HepG2 (cell line): ENCODE measurements around the gene NT5C2. TPM values are rescaled to one million over a fixed set of nuclear protein-coding genes. Genes with fewer than 3 reads are reported as not detected.

Source experiments
- AGO2 ChIP-seq: fragments of 200-400 bp; formaldehyde crosslinking; optimal IDR thresholded peaks from 2 replicates; pipeline ENCODE3; 2017; ENCODE audit warnings: mild to moderate bottlenecking, low read depth, low read length, moderate library complexity
- BRCA1 ChIP-seq: sonication (generic); formaldehyde crosslinking; IDR thresholded peaks from 2 replicates; pipeline ENCODE4 v1.4.0; 2020; ENCODE audit warnings: missing genetic modification reagents
- HOXD1 ChIP-seq: sonication (generic); formaldehyde crosslinking; IDR thresholded peaks from 2 replicates; pipeline ENCODE4 v1.5.0; 2020; ENCODE audit warnings: missing genetic modification reagents
- JUND ChIP-seq: sonication (generic); formaldehyde crosslinking; IDR thresholded peaks from 2 replicates; pipeline ENCODE4 v1.8.0; 2022; ENCODE audit warnings: mild to moderate bottlenecking, missing genetic modification reagents
- LBX2 ChIP-seq: sonication (generic); formaldehyde crosslinking; IDR thresholded peaks from 2 replicates; pipeline ENCODE4 v1.5.0; 2020; ENCODE audit warnings: missing genetic modification reagents, mild to moderate bottlenecking, borderline replicate concordance
- NCOA1 ChIP-seq: sonication (generic); formaldehyde crosslinking; IDR thresholded peaks from 2 replicates; pipeline ENCODE4 v1.9.0; 2021; ENCODE audit warnings: missing genetic modification reagents
- NFIB ChIP-seq: sonication (generic); formaldehyde crosslinking; IDR thresholded peaks from 2 replicates; pipeline ENCODE4 v1.9.0; 2021; ENCODE audit warnings: missing genetic modification reagents, mild to moderate bottlenecking, borderline replicate concordance
- NRL ChIP-seq: sonication (generic); formaldehyde crosslinking; IDR thresholded peaks from 2 replicates; pipeline ENCODE4 v1.5.0; 2020; ENCODE audit warnings: missing genetic modification reagents, mild to moderate bottlenecking, moderate library complexity, borderline replicate concordance
- PRDM10 ChIP-seq: sonication (generic); formaldehyde crosslinking; IDR thresholded peaks from 2 replicates; pipeline ENCODE4 v1.4.0; 2020; ENCODE audit warnings: low read depth, missing genetic modification reagents
- PRMT3 ChIP-seq: sonication (generic); formaldehyde crosslinking; IDR thresholded peaks from 2 replicates; pipeline ENCODE4 v1.8.1; 2022; ENCODE audit warnings: low read depth, mild to moderate bottlenecking, moderate library complexity, missing genetic modification reagents, borderline replicate concordance
- RBM39 ChIP-seq: fragments of 200-400 bp; formaldehyde crosslinking; IDR thresholded peaks from one replicate; pipeline ENCODE4 v1.6.1; 2018; ENCODE audit warnings: antibody characterized with exemption, mild to moderate bottlenecking, low read depth, low read length; ENCODE audit not compliant: poor library complexity, severe bottlenecking
- SNRNP70 ChIP-seq: fragments of 200-400 bp; formaldehyde crosslinking; IDR thresholded peaks from 2 replicates; pipeline ENCODE4 v1.6.1; 2017; ENCODE audit warnings: mild to moderate bottlenecking, low read depth, low read length, moderate library complexity
- TAF1 ChIP-seq: sonication (generic); formaldehyde crosslinking; IDR thresholded peaks from 2 replicates; pipeline ENCODE4 v1.4.0; 2020; ENCODE audit warnings: missing genetic modification reagents
- TBP ChIP-seq: sonication (generic); formaldehyde crosslinking; IDR thresholded peaks from 2 replicates; pipeline ENCODE4 v1.5.0; 2020; ENCODE audit warnings: missing genetic modification reagents
- ZHX2 ChIP-seq, 2 experiments: sonication (generic) in 1 of 2; formaldehyde crosslinking in 1 of 2; IDR thresholded peaks; 2 replicates each; pipeline versions ENCODE4 v1.6.1 to v1.9.0; 2014 to 2022; ENCODE audit warnings: antibody characterized with exemption in 1 of 2, borderline replicate concordance in 1 of 2, inconsistent platforms in 1 of 2, low read depth in 1 of 2, missing genetic modification reagents in 1 of 2
- ZMYM4 ChIP-seq: sonication (generic); formaldehyde crosslinking; IDR thresholded peaks from 2 replicates; pipeline ENCODE4 v1.8.1; 2023; ENCODE audit warnings: mild to moderate bottlenecking, missing genetic modification reagents
- ZNF605 ChIP-seq: sonication (generic); formaldehyde crosslinking; IDR thresholded peaks from 2 replicates; pipeline ENCODE4 v1.8.0; 2022; ENCODE audit warnings: mild to moderate bottlenecking, missing genetic modification reagents
- ZNF724P ChIP-seq: sonication (generic); formaldehyde crosslinking; IDR thresholded peaks from 2 replicates; pipeline ENCODE4 v1.8.0; 2022; ENCODE audit warnings: missing genetic modification reagents, borderline replicate concordance
- ZNF781 ChIP-seq: sonication (generic); formaldehyde crosslinking; IDR thresholded peaks from 2 replicates; pipeline ENCODE4 v1.5.1; 2020; ENCODE audit warnings: borderline replicate concordance, mild to moderate bottlenecking, missing genetic modification reagents; ENCODE audit errors: not compliant biosample characterization
- polyA plus RNA-seq, 8 experiments: library from polyadenylated mRNA; depleted of rRNA in 3 of 8; stranded (reverse) in 7 of 8; unstranded in 1 of 8; fragments of >200 nt; fragmentation: Illumina TruSeq in 4 of 8; extraction: Trizol in 4 of 8; gene quantifications; 2 replicates each; pipeline versions ENCODE4 v1.2.1 to v1.2.3, GENCODE V29; 2011 to 2016; ENCODE audit warnings: low read depth in 4 of 8, missing spikeins in 1 of 8, mixed read lengths in 1 of 8; ENCODE audit not compliant: insufficient read depth in 1 of 8
- total RNA-seq, 5 experiments: library from RNA; depleted of rRNA; stranded (reverse); fragments of >200 nt; fragmentation: Illumina TruSeq; extraction: Trizol; gene quantifications; 2 replicates each; pipeline ENCODE4 v1.2.3, GENCODE V29; 2016; ENCODE audit warnings: low read depth in 1 of 5

NT5C2 gene
- total and polyA plus RNA-seq, 2 of the 13 experiments (the other 11 are each of a cell fraction or from before 2014, with no cell fraction given): 40.6 to 55.2 TPM

GRCh38 chr10:103193107-103193819, at the start of gene NT5C2 (continued):
- TF ChIP-seq LBX2 (CRISPR knock-in tag) (no peak), TAF1 (CRISPR knock-in tag) (0 out of 2 replicates have a peak, but pooled peaks have one; percentile 18), NCOA1 (CRISPR knock-in tag) (no peak), RBM39 (no peak), ZNF724P (CRISPR knock-in tag) (peak; percentile 44; the same call in 1 of the 2 replicates), ZMYM4 (peak; percentile 62; the same call in 1 of the 2 replicates), ZNF605 (CRISPR knock-in tag) (no peak), ZNF781 (CRISPR knock-in tag) (no peak), NFIB (CRISPR knock-in tag) (no peak), PRMT3 (no peak), AGO2 (no peak), ZHX2 (IDR thresholded peaks at IDR 0.05; ENCODE audit: low read depth) (no peak), ZHX2 (CRISPR knock-in tag; IDR thresholded peaks at IDR 0.05; ENCODE audit: borderline replicate concordance) (no peak), PRDM10 (CRISPR knock-in tag) (no peak), JUND (CRISPR knock-in tag) (no peak), NRL (CRISPR knock-in tag) (no peak), SNRNP70 (no peak), HOXD1 (CRISPR knock-in tag) (no peak), TBP (CRISPR knock-in tag) (no peak), BRCA1 (CRISPR knock-in tag) (no peak)
